HG02571 (cell line): ENCODE data around the gene MSMB.
"Not testable (repeated sequence)": the region's sequence is repeated elsewhere in the genome, so short reads cannot be mapped to it uniquely, and the experiment has no call there.

Source experiments
- ATAC-seq: cut with Tn5 transposase; IDR thresholded peaks from one replicate; pipeline ENCODE4 v1.9.1; 2021; ENCODE audit warnings: mild to moderate bottlenecking, moderate library complexity; ENCODE audit not compliant: unreplicated experiment

The MSMB gene

GRCh38 chr10:46046261-46046660 lies at the start of gene MSMB:
TSS of gene MSMB (minus strand) at chr10:46046269. CDS start at chr10:46046237, 32 bp downstream.
- ATAC-seq, result no peak

- no peak for ATAC-seq
Observed at GRCh38 chr10:46094931-46095750, 49.1 kb upstream of the MSMB start.

GRCh38 chr10:46094197-46094500 lies 48.1 kb upstream of the MSMB start:
- no peak for ATAC-seq

- ATAC-seq, result not testable (repeated sequence)
Observed at GRCh38 chr10:46093316-46094196, 47.5 kb upstream of the MSMB start.

GRCh38 chr10:46092524-46093081 lies 46.5 kb upstream of the MSMB start:
- no peak for ATAC-seq

GRCh38 chr10:46091828-46092523 lies 45.9 kb upstream of the MSMB start:
- ATAC-seq, result no peak

GRCh38 chr10:46091080-46091827 lies 45.2 kb upstream of the MSMB start:
- ATAC-seq, result no peak

- no peak for ATAC-seq
Observed at GRCh38 chr10:46090258-46090812, 44.3 kb upstream of the MSMB start.

- not testable (repeated sequence) for ATAC-seq
Observed at GRCh38 chr10:46087381-46087780, 41.3 kb upstream of the MSMB start.

- ATAC-seq, result no peak
Observed at GRCh38 chr10:46084321-46085165, 38.5 kb upstream of the MSMB start.

- no peak for ATAC-seq
Observed at GRCh38 chr10:46080886-46081285, 34.8 kb upstream of the MSMB start.

- ATAC-seq, result no peak
Observed at GRCh38 chr10:46079831-46080585, 33.9 kb upstream of the MSMB start.

- ATAC-seq, result no peak
Observed at GRCh38 chr10:46077731-46078413, 31.8 kb upstream of the MSMB start.

- no peak for ATAC-seq
Observed at GRCh38 chr10:46077141-46077554, 31.1 kb upstream of the MSMB start.

- ATAC-seq, result no peak
Observed at GRCh38 chr10:46075869-46076268, 29.8 kb upstream of the MSMB start.

- ATAC-seq, result no peak
Observed at GRCh38 chr10:46074196-46074946, 28.3 kb upstream of the MSMB start.

GRCh38 chr10:46073564-46073963 lies 27.5 kb upstream of the MSMB start:
- no peak for ATAC-seq
